GM21390 (cell line): Measurements from ENCODE around the gene IFIT2.
"Not testable (repeated sequence)": the region's sequence is repeated elsewhere in the genome, so short reads cannot be mapped to it uniquely, and the experiment has no call there.

ENCODE experiments used
- ATAC-seq: cut with Tn5 transposase; IDR thresholded peaks from one replicate; pipeline ENCODE4 v1.9.1; 2021; ENCODE audit not compliant: unreplicated experiment

IFIT2 gene

DNA sequence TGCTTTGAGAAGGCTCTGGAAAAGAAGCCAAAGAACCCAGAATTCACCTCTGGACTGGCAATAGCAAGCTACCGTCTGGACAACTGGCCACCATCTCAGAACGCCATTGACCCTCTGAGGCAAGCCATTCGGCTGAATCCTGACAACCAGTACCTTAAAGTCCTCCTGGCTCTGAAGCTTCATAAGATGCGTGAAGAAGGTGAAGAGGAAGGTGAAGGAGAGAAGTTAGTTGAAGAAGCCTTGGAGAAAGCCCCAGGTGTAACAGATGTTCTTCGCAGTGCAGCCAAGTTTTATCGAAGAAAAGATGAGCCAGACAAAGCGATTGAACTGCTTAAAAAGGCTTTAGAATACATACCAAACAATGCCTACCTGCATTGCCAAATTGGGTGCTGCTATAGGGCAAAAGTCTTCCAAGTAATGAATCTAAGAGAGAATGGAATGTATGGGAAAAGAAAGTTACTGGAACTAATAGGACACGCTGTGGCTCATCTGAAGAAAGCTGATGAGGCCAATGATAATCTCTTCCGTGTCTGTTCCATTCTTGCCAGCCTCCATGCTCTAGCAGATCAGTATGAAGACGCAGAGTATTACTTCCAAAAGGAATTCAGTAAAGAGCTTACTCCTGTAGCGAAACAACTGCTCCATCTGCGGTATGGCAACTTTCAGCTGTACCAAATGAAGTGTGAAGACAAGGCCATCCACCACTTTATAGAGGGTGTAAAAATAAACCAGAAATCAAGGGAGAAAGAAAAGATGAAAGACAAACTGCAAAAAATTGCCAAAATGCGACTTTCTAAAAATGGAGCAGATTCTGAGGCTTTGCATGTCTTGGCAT lies 4.8 kb downstream of the IFIT2 start:
- no peak for ATAC-seq

DNA sequence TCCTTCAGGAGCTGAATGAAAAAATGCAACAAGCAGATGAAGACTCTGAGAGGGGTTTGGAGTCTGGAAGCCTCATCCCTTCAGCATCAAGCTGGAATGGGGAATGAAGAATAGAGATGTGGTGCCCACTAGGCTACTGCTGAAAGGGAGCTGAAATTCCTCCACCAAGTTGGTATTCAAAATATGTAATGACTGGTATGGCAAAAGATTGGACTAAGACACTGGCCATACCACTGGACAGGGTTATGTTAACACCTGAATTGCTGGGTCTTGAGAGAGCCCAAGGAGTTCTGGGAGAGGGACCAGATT lies 5.4 kb downstream of the IFIT2 start:
- no peak for ATAC-seq

DNA sequence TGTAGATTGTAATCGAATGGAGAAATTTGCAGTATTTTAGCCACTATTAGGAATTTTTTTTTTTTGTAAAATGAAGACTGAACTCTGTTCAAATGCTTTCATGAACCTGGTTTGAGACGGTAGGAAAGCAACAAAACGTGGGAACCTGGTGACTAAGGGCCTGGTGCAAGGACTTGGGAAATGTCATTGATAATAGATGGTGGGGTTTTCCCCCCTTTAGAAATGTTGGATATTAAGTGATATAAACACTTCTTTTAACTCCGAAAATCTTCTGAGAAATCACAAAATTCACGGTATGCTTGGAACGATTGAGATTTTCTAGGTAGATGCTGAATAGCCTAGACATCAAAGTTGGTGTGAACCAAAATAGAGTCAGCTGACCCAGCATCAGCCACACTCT lies 6.4 kb downstream of the IFIT2 start:
- ATAC-seq = no peak

DNA sequence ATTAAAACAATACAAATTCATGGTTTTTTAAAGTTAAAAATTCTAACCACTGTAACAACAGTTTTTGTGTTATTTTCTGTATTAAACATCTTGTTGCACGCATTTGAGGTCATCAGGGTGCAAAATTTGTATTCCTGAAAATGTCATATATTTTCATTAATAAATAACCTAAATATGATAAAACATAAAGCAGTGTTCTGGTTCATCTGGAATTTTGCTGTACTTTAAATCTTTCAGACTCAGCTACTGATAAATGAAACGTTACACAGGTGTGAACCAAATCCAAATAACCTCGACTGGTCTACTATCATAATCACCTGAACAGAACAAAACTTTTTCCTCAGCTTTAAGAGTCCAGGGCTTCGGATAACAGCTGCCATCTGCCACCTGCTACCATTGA lies 6.9 kb downstream of the IFIT2 start:
- ATAC-seq = no peak

DNA sequence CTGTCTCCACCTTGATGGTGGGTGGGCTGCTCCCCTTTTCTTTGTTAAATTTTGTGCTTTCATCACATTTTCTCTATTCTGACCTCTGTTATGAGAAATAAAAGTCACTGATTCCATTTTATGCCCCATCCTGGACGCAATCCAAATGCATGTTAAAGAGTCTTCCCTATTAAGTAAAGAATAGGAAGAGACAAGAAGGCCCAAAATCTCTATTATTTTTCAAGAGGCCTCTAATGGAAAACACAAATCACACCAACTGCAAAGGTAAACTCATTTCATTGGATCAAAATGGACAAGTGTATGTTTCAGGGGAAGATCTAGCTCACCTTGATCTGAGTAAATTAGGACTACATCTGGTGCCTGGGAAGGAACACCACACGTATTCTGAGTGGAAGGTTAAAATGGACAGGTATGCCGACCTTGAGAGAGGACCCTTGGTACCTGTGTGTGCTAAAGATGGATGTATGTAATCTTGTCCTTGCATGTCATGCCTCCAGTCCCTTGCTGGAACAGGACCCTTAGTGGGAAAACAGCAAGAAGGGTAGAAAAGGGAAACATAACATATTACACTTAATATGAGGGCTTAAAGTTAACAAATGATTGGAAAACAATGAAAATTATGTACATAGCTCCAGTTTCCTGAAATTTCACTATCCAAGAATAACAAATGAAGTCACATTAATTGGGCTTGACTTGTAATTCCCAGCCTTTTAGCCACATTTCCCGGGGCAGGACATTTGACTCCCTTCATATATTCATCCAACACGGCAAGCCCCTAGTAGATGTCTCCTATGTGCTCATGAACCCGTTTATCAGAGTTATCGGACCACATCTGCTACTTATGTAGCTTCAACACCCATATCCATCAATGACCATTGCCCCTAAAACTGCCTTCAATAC lies 7.6 kb downstream of the IFIT2 start:
- ATAC-seq = no peak

DNA sequence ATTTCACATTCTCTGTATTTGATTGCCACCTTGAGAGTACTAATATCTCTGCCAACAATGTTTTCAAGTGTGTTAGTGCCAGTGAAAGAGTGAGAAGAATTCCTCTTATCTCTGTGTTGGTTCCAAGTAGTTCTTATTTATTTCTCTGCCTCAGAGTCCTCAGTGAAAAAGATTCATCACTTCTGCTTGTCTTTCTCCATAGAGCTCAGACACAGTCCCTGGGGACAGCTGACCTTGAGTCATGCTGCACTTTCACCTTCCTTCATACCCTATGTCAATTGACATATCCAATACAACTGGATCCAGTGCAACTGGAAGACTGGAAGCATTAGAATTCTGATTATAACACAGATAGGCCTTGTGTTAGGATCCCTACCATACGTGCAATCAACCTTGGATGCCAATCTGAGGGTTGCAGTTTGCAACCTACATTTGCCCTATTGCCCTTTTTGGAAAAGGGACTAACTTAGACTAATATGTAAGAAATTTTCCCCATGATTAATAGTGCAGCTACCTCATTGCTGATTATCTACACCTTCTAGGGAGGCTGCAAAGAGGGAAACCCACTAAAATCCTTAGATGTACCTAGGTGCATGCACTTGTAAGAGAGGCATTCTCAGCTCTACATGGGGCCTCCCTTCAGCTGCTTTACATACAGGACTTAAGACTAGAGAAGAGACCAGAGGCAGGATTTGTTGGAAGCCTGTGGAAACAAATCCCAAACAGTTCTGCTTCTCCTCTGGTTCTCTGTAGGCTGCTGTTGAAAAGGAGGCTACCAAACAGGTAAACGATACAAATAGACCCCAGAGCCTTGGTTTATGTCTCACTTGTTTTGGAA lies 8.4 kb downstream of the IFIT2 start:
- no peak for ATAC-seq

DNA sequence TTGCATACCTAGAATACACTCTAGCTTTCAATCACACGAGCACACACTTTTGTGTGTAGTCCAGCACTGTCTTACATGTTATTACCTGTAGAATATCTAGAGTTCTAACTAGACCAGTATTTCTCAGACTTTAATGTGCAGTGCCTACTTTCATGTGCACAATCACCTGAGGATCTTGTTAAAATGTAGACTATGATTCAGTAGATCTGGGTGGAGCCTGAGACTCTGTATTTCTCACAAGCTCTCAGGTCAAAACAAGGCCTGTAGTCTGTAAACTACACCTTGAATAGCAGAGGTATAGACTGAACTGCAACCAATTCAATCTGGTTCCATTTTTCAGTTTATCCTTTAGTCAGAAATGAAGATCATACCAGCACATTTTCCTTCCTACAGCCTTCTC lies 11.1 kb downstream of the IFIT2 start:
- ATAC-seq = no peak

DNA sequence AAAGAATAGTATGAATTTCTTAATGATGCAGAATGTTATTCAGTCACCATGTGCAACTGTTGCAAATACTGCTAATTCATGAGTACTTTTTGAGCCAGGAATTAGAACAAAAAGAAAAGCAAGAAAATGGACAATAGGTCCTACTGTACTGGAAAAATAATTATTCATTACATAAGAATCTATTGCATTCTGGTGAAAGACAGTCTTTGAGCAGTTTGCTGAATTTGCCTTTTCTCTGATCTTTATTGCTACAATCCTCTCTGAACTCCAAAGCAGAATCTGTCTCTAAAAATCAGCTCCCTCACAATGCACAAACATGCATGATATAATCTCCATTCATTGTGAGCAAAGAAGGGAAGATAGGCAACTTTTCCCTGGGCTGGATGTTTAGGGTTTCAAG lies 12.8 kb downstream of the IFIT2 start:
- ATAC-seq = no peak

DNA sequence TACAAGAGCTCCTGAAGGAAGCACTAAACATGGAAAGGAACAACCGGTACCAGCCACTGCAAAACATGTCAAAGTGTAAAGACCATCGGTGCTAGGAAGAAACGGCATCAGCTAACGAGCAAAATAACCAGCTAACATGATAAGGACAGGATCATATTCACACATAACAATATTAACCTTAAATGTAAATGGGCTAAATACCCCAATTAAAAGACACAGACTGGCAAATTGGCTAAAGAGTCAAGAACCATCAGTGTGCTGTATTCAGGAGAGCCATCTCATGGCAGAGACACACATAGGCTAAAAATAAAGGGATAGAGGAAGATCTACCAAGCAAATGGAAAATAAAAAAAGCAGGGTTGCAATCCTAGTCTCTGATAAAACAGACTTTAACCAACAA lies 16.2 kb downstream of the IFIT2 start:
- ATAC-seq = not testable (repeated sequence)

DNA sequence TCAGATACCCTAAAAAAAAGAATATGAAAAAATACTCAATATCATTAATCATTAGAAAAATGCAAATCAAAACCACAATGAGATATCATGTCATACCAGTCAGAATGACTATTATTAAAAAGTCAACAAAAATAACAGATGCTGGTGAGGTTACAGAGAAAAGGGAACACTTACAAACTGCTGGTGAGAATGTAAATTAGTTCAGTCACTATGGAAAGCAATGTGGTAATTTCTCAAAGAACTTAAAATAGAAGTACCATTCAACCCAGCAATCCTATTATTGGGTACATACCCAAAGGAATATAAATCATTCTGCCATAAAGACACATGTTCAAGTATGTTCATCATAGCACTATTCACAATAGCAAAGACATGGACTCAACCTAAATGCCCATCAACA lies 23.2 kb downstream of the IFIT2 start:
- not testable (repeated sequence) for ATAC-seq

DNA sequence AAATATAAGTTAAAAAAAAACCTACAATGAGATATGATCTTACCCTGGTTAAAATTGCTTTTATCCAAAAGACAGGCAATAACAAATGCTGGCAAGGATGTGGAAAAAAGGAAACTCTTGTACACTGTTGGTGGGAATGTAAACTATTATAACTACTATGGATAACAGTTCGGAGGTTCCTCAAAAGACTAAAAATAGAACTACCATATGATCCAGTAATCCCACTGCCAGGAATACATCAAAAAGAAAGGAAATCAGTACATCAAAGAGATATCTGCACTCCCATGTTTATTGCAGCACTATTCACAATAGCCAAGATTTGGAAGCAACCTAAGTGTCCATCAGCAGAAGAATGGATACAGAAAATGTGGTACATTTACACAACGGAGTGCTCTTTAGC lies 24.0 kb downstream of the IFIT2 start:
- not testable (repeated sequence) for ATAC-seq

DNA sequence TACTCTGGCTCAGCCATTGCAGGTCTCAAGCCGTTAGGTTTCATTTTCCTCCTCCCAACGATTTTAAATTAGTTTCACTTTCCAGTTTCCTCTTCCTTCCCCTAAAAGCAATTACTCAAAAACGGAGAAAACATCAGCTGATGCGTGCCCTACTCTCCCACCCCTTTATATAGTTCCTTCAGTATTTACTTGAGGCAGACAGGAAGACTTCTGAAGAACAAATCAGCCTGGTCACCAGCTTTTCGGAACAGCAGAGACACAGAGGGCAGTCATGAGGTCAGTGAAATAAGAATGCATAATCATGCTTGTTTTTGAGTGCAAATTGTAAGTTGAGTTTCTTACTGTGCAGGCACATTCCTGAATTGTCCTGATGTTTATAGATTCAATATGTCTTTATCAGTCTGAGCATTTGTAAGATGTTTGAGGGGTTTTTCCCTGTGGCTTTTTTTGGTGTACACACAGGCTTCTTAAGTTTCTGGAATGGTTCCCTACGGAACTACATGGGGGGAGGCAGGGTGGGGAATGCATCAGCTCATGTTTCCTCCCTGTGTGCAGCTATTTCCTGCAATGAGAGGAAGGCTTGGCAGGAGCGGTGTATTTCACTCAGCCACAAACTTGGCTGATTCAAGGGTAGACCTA lies 26.1 kb downstream of the IFIT2 start, which contains the start of gene IFIT3:
TSS of gene IFIT3 (plus strand) at position 195 of the 639 bp plus-strand sequence. CDS start at position 272, 77 bp downstream.
- peak; percentile 25 for ATAC-seq

DNA sequence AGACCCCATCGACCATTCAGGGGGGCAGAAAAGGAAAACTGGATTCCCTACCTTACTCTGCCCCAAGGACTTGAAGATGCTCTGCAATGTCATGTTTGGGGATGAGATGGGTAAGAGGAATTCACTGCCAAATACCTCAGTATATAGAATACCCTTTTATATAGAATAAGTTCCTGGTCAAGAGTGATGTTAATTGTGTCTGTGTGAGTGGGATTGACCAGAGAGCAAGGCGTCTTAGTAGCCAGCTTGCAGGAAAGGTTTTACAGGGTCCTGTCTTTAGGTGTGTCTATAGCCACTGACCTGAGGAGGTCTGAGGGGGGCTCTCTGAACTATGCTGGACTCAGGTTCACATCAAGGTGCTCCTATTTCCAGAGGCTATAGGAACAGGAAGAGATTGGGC lies 27.3 kb downstream of the IFIT2 start:
- no peak for ATAC-seq

DNA sequence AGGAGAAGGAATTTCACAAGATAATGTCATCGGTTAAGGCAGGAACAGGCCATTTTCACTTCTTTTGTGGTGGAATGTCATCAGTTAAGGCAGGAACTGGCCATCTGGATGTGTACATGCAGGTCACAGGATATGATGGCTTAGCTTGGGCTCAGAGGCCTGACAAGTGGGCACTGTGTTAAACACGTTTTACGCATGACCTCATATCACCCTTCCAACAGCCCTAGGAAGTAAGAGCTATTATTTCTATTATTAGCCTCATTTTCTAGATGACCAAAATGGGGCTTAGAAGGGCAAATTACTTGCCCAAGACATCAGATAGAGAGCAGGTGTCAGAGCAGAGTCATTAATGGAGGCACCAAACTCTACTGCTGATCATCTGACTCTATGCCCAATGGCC lies 28.2 kb downstream of the IFIT2 start:
- not testable (repeated sequence) for ATAC-seq

DNA sequence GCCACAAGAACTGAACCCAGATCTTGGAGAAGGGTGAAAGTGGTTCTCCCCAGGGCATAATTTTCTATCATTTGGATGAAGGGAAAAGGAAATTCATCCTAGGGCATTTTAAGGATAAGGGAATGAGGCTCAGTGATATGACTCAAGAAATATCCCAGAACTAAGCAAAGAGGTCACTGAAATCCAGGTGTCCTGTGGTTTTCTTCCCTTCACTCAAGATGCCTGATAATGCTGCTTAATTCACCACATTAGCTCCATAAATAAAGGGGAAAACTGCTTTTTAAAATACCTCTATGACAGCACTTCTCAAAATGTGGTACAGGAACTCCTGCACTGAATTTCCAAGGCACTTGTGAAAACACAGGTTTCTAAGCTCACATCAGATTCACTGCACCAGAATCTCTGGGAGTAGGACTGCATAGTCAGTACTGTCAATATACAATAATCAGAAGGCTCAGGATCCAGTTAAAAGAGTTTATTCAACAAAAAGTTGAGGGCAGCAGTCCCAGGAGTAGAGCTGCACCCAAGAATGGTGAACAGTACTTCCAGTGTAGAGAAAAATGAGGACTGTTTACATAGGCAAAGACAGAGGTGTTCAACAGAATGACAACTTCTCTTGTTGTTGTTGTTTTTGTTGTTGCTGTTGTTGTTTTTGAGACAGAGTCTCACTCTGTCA lies 28.8 kb downstream of the IFIT2 start:
- ATAC-seq = no peak

DNA sequence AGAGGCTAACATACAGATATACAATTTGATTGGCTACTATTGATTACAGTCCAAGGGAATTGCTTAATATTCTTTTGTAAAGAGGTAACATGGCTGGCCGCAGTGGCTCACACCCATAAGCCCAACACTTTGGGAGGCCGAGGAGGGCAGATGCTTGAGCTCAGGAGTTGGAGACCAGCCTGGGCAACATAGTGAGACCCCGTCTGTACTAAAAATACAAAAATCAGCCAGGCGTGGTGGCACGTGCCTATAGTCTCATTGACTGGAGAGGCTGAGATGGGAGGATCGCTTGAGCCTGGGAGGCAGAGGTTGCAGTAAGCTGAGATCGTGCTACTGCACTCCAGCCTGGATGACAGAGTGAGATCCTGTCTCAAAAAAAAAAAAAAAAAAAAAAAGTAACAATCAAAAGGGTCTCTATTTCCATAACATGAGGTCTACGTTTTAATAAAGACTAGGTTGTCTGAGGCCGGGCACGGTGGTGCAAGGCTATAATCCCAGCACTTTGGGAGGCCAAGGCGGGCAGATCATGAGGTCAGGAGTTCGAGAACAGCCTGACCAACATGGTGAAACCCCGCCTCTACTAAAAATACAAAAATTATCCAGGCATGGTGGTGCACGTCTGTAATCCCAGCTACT lies 29.8 kb downstream of the IFIT2 start:
- ATAC-seq = not testable (repeated sequence)

DNA sequence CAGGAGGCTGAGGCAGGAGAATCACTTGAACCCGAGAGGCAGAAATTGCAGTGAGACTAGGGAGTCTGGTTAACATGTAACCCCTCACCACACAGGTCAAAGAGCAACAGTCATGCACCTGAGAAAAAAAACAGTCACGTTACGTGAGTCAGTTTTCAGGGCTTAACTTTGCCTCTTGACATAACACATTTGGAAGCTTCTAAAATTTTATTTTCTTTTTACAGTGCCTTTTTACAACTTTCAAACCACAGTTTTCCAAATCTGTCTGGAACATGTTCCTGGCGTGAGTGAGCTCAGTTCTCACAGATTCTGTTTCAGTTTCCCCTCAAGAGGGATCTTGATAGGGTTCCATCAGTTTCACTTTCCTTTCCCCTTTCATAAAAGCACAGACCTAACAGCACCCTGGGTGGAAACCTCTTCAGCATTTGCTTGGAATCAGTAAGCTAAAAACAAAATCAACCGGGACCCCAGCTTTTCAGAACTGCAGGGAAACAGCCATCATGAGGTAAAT lies 30.3 kb downstream of the IFIT2 start:
- peak; percentile 38 for ATAC-seq

DNA sequence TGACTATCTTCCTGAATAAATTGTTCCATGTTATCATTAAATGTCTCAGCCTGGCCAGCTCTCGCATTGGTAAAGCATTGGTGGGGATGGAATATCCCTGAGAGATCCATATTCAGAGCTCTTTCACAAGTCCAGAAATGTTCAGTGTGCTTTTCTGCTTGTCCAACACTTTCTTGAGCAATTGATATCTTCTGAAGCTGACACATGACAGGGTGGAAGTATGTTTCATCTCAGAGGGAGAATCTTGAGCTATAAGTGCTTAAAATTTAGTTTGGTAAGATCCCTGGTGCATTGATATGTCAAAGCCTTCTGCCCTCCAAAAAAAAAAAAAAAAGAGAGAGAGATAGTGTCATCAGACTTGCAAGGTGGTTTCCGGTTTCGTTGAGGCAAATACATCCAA lies 33.4 kb downstream of the IFIT2 start:
- ATAC-seq = no peak

DNA sequence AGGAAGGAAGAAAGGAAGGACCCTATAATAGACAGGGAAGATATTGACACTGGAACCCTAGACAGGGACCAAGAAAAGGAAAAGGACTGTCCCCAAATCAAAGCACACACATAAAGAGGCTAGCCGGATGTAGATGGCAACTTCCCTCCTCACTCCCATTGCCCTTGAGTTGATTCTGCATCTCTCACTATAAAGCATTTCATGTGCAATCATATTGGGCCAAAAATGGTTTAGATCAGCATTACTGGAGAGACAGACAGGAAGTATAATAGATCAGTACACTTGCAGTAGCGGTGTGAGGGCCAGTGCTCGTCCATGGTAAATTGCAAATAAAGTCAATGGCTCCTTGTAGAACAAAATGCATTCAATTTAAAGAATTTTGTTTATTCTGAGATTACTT lies 34.4 kb downstream of the IFIT2 start:
- ATAC-seq = no peak

DNA sequence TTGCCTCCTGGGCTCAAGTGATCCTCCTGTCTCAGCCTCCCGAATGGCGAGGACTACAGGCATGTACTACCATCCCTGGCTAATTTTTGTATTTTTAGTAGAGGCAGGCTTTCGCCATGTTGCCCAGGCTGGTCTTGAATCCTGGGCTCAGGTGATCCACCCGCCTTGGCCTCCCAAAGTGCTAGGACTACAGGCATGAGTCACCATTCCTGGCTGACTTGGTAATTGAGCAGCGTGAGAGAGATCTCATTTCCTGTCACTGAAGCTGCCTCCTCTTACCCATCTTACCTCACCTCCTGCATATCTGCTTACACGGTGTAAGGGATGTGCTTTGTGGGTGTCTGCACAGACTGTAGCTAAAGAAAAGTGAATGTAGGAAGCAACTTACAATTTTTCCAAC lies 35.6 kb downstream of the IFIT2 start:
- peak; percentile 27 for ATAC-seq
